Activated CD8-positive, alpha-beta T cell treated with anti-CD3 and anti-CD28 coated beads for 36 hours (primary cell): Measurements from ENCODE around the gene TFAP2E. TPM values are rescaled to one million over a fixed set of nuclear protein-coding genes. Genes with fewer than 3 reads are reported as not detected.

Experiments used
- ATAC-seq: fragments of 200-7000 bp; cut with Tn5 transposase; one replicate; pipeline ENCODE4 v1.10.0; 2021; ENCODE audit warnings: mild to moderate bottlenecking, moderate library complexity
- CTCF ChIA-PET: fragments of 350-600 bp; sonication (Branson Sonifier 250); formaldehyde crosslinking; loops from one replicate; lab custom pipeline; 2021; ENCODE audit warnings: antibody characterized with exemption; lab: Charles Lee
- POLR2A ChIA-PET: fragments of 350-600 bp; sonication (Branson Sonifier 250); formaldehyde crosslinking; loops from one replicate; lab custom pipeline; 2021; ENCODE audit warnings: antibody characterized with exemption; lab: Charles Lee
- DNase-seq: peaks from one replicate; pipeline ENCODE4 v3.0.0-alpha.2; 2020
- H3K27ac Mint-ChIP-seq: one replicate; pipeline ENCODE4 v1.8.0; 2021; ENCODE audit warnings: mild to moderate bottlenecking, mixed read lengths
- H3K27me3 Mint-ChIP-seq: one replicate; pipeline ENCODE4 v1.8.0; 2021; ENCODE audit warnings: mixed read lengths
- H3K36me3 Mint-ChIP-seq: one replicate; pipeline ENCODE4 v1.8.0; 2021; ENCODE audit warnings: low read depth, mixed read lengths
- H3K4me1 Mint-ChIP-seq: one replicate; pipeline ENCODE4 v1.8.0; 2021; ENCODE audit warnings: low read depth, mixed read lengths
- H3K4me3 Mint-ChIP-seq: one replicate; pipeline ENCODE4 v1.8.0; 2021; ENCODE audit warnings: mild to moderate bottlenecking, moderate library complexity, mixed read lengths
- H3K9me3 Mint-ChIP-seq: one replicate; pipeline ENCODE4 v1.8.0; 2021; ENCODE audit warnings: mixed read lengths
- CTCF ChIP-seq: fragments of 200-600 bp; IDR thresholded peaks from one replicate; pipeline ENCODE4 v1.8.0; 2022; ENCODE audit warnings: antibody characterized with exemption, mild to moderate bottlenecking
- intact Hi-C: fragments of 100-400 bp; cut with micrococcal nuclease; formaldehyde crosslinking; loops from one replicate; pipeline ENCODE4 v1.10.0; 2022
- total RNA-seq, 2 experiments: library from RNA; stranded (reverse); gene quantifications; one replicate each; pipeline ENCODE4 v1.2.3, GENCODE V29; 2021

The TFAP2E gene
- total RNA-seq, 2 experiments from 2014 or later = 0.56 to 0.58 TPM

- ChIA-PET POLR2A (no interaction called here), CTCF (interaction anchor here (0.6 kb wide), 1 partner anchor 11 kb away, joined by 4 read pairs; no protein-coding TSS in a partner anchor)
- Mint-ChIP-seq H3K36me3 (no peaks in the 10 kb centered on the region), H3K9me3 (no peaks in the 10 kb centered on the region), H3K4me1 (peaks cover 7% of the 10 kb centered on the region), H3K27ac (no peak overlapping the region), H3K27me3 (no peaks in the 10 kb centered on the region), H3K4me3 (no peak overlapping the region)
- ATAC-seq (no peak), DNase-seq (no peak)
- TF ChIP-seq CTCF = no peak
- intact Hi-C loops = no loop called here
Observed at GRCh38 chr1:35590476-35591040, 17.4 kb downstream of the TFAP2E start.

- ATAC-seq = no peak
- Mint-ChIP-seq H3K27ac (no peak overlapping the region), H3K9me3 (no peaks in the 10 kb centered on the region), H3K27me3 (no peaks in the 10 kb centered on the region), H3K4me1 (peaks cover 7% of the 10 kb centered on the region), H3K4me3 (no peak overlapping the region), H3K36me3 (peaks cover 3% of the 10 kb centered on the region)
- no peak for TF ChIP-seq CTCF
- no peak for DNase-seq
- POLR2A ChIA-PET = no interaction called here
- intact Hi-C loops = no loop called here
- CTCF ChIA-PET = interaction anchor here (0.7 kb wide), 1 partner anchor 90 kb away, joined by 3 read pairs; no protein-coding TSS in a partner anchor
Observed at GRCh38 chr1:35591211-35591610, 18.1 kb downstream of the TFAP2E start.

DNA sequence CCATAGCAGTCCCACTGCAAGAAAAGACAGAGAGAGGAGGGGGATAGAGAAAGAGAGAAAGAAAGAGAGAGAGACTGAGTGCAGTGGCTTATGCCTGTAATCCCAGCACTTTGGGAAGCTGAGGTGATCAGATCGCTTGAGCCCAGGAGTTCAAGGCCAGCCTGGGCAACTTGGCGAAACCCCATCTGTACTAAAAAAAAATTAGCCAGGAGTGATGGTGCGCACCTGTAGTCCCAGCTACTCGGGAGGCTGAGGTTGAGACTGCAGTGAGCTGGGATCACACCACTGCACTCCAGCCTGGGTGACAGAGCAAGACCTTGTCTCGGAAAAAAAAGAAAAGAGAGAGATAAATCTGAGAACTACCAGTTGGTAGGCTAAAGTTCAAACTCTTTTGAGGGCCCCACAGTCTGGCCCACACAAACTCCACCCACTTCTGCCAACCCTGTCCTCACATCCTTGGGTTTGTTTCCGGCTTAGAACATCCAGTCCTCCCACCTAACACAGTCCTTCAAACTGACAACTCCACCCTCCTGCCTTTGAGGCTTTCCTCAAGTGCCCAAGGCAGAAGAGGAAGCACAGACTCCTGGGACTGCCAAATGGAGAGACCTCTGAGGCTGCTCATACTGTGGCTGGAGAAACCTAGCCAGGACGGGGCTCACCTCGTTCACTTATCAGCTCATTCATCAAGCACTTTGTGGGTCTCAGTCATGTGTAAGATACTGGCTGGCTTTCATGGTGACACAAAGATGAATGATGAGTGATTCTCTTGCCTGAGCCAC, 20.1 kb downstream of the TFAP2E start:
- TF ChIP-seq CTCF = no peak
- ATAC-seq (peak; percentile 76), DNase-seq (peak; percentile 35)
- no peaks in the 10 kb centered on the region for H3K9me3 Mint-ChIP-seq
- H3K27ac Mint-ChIP-seq = peak overlapping the region; percentile 47
- POLR2A ChIA-PET = interaction anchor here (1.2 kb wide), 2 partner anchors 9 to 123 kb away, joined by 4 read pairs; no protein-coding TSS in a partner anchor
- H3K27me3 Mint-ChIP-seq = no peaks in the 10 kb centered on the region
- peaks cover 7% of the 10 kb centered on the region for H3K4me1 Mint-ChIP-seq
- H3K36me3 Mint-ChIP-seq = peaks cover 3% of the 10 kb centered on the region
- CTCF ChIA-PET = no interaction called here
- no peak overlapping the region for H3K4me3 Mint-ChIP-seq
- intact Hi-C loops = no loop called here

- H3K27me3 Mint-ChIP-seq = no peaks in the 10 kb centered on the region
- H3K27ac Mint-ChIP-seq = no peak overlapping the region
- H3K4me3 Mint-ChIP-seq = no peak overlapping the region
- intact Hi-C loops = no loop called here
- ChIA-PET CTCF (interaction anchor here (0.7 to 1.0 kb wide), 2 partner anchors 29 to 122 kb away, joined by 3 to 4 read pairs; no protein-coding TSS in a partner anchor), POLR2A (interaction anchor here (0.6 to 1.5 kb wide), 5 partner anchors 9 to 122 kb away, joined by 3 to 4 read pairs (median 3); no protein-coding TSS in a partner anchor)
- ATAC-seq (no peak), DNase-seq (no peak)
- no peaks in the 10 kb centered on the region for H3K9me3 Mint-ChIP-seq
- no peak for TF ChIP-seq CTCF
- H3K4me1 Mint-ChIP-seq = peaks cover 7% of the 10 kb centered on the region
- peaks cover 3% of the 10 kb centered on the region for H3K36me3 Mint-ChIP-seq
Observed at GRCh38 chr1:35594005-35594760, 21.1 kb downstream of the TFAP2E start.
